ENCODE measurements around the gene AFAP1L2.

AFAP1L2 gene

DNA sequence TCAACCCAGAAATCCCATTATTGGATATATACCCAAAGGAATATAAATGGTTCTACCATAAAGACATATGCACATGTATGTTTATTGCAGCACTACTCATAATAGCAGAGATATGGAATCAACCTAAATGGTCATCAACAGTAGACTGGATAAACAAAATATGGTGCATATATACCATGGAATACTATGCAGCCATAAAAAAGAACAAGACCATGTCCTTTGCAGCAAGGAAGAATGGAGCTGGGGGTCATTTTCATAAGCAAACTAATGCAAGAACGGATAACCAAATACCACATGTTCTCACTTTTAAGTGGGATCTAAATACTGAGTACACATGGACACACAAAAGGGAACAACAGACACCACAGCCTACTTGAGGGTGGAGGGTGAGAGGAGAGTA is 2.2 kb upstream of the AFAP1L2 start:
- Histone ChIP-seq H3K79me2 (ENCODE audit: insufficient read depth, low read length) (no peaks in the 10 kb centered on the region), H3K4me2 (ENCODE audit: insufficient read depth, low read length) (no peak overlapping the region), H3K4me3 (ENCODE audit: low read depth in 1 of 2, low read length in 2 of 2) (no peak overlapping the region), H3K4me1 (ENCODE audit: insufficient read depth, low read length) (no peaks in the 10 kb centered on the region), H3K9me3 (ENCODE audit: insufficient read depth, low read length, severe bottlenecking) (no peaks in the 10 kb centered on the region), H3K27me3 (ENCODE audit: insufficient read depth, low read length, poor library complexity) (peaks cover 5% of the 10 kb centered on the region), H2AFZ (ENCODE audit: low read depth, low read length) (no peak overlapping the region), H3K27ac (ENCODE audit: low read length) (no peak overlapping the region), H4K20me1 (ENCODE audit: insufficient read depth, low read length) (no peaks in the 10 kb centered on the region), H3K36me3 (ENCODE audit: insufficient read depth, low read length) (no peaks in the 10 kb centered on the region), H3K9ac (ENCODE audit: low read depth, low read length) (no peak overlapping the region)
- no peak for ATAC-seq (ENCODE audit: insufficient read depth, low read depth)
- TF ChIP-seq EZH2 (IDR thresholded peaks at IDR 0.05; ENCODE audit: borderline replicate concordance, low read depth, low read length, severe bottlenecking) = no peak
- TF ChIP-seq, protein P1, sequence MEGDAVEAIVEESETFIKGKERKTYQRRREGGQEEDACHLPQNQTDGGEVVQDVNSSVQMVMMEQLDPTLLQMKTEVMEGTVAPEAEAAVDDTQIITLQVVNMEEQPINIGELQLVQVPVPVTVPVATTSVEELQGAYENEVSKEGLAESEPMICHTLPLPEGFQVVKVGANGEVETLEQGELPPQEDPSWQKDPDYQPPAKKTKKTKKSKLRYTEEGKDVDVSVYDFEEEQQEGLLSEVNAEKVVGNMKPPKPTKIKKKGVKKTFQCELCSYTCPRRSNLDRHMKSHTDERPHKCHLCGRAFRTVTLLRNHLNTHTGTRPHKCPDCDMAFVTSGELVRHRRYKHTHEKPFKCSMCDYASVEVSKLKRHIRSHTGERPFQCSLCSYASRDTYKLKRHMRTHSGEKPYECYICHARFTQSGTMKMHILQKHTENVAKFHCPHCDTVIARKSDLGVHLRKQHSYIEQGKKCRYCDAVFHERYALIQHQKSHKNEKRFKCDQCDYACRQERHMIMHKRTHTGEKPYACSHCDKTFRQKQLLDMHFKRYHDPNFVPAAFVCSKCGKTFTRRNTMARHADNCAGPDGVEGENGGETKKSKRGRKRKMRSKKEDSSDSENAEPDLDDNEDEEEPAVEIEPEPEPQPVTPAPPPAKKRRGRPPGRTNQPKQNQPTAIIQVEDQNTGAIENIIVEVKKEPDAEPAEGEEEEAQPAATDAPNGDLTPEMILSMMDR (IDR thresholded peaks at IDR 0.05; ENCODE audit: borderline replicate concordance, extremely low read depth, low read length, poor library complexity, severe bottlenecking) = no peak
- DNase-seq = no peak

DNA sequence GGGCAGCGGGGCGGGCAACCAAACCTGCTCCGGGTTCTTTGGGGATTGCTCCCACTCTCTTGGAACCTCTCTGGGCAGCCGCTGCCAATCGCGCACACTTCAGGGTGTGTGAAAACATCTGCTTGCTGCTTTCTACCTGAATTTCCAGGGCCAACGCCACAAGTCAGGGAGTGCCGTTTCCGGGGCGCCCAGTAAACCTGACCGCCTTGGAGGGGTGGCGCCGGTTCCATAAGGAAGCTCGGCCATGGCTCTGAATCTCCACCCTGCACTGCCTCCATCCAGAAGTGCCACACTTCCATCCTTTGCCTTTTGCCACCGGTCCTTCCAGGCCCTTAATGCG is 679 bp upstream of the AFAP1L2 start:
- Histone ChIP-seq H3K9ac (ENCODE audit: low read depth, low read length) (no peak overlapping the region), H3K4me2 (ENCODE audit: insufficient read depth, low read length) (no peak overlapping the region), H3K4me3 (ENCODE audit: low read depth in 1 of 2, low read length in 2 of 2) (no peak overlapping the region), H2AFZ (ENCODE audit: low read depth, low read length) (no peak overlapping the region), H3K27me3 (ENCODE audit: insufficient read depth, low read length, poor library complexity) (peaks cover 2% of the 10 kb centered on the region), H4K20me1 (ENCODE audit: insufficient read depth, low read length) (no peaks in the 10 kb centered on the region), H3K36me3 (ENCODE audit: insufficient read depth, low read length) (no peaks in the 10 kb centered on the region), H3K27ac (ENCODE audit: low read length) (no peak overlapping the region), H3K79me2 (ENCODE audit: insufficient read depth, low read length) (no peaks in the 10 kb centered on the region), H3K4me1 (ENCODE audit: insufficient read depth, low read length) (no peaks in the 10 kb centered on the region), H3K9me3 (ENCODE audit: insufficient read depth, low read length, severe bottlenecking) (no peaks in the 10 kb centered on the region)
- ATAC-seq (ENCODE audit: insufficient read depth, low read depth) (no peak), DNase-seq (no peak)
- TF ChIP-seq, protein P1 (IDR thresholded peaks at IDR 0.05; ENCODE audit: borderline replicate concordance, extremely low read depth, low read length, poor library complexity, severe bottlenecking) = no peak
- no peak for TF ChIP-seq EZH2 (IDR thresholded peaks at IDR 0.05; ENCODE audit: borderline replicate concordance, low read depth, low read length, severe bottlenecking)

DNA sequence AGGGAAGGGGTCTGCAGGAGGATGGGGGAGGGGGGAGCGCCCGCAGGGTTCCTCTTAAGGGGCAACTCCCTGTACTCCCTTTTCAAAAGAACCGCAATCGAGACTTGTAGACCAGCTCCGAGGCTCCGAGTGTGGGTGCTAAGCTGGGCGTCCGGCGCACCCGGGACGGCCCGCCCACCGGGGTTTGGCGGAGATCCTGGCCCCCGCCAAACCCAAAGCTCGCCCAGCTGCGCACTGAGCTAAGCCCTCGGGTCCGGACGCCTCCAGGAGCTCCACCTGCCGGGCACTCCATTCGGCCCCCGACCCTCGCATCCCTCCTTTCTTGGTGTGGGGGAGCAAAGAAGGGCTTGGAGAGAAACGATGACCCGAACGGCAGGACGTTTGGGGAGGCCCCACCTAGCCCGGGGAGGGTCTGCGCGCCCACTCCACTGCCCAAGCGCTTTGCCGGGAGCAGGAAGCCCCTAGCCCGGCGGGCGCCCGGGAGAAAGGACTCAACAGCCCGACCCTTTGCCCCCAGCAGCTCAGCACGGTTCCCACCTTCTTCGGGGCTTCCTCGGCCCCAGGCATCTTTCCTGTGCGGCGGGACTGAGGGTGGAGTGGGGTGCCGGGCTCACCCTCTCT is 651 bp downstream of the AFAP1L2 start:
- no peaks in the 10 kb centered on the region for H3K4me1 ChIP-seq (ENCODE audit: insufficient read depth, low read length)
- H3K9me3 ChIP-seq (ENCODE audit: insufficient read depth, low read length, severe bottlenecking) = no peaks in the 10 kb centered on the region
- H4K20me1 ChIP-seq (ENCODE audit: insufficient read depth, low read length) = no peaks in the 10 kb centered on the region
- no peak overlapping the region for H3K4me2 ChIP-seq (ENCODE audit: insufficient read depth, low read length)
- no peak overlapping the region for H3K4me3 ChIP-seq (ENCODE audit: low read depth in 1 of 2, low read length in 2 of 2)
- TF ChIP-seq, protein P1 (IDR thresholded peaks at IDR 0.05; ENCODE audit: borderline replicate concordance, extremely low read depth, low read length, poor library complexity, severe bottlenecking) = no peak
- no peak for TF ChIP-seq EZH2 (IDR thresholded peaks at IDR 0.05; ENCODE audit: borderline replicate concordance, low read depth, low read length, severe bottlenecking)
- DNase-seq (no peak), ATAC-seq (ENCODE audit: insufficient read depth, low read depth) (no peak)
- no peaks in the 10 kb centered on the region for H3K36me3 ChIP-seq (ENCODE audit: insufficient read depth, low read length)
- no peak overlapping the region for H2AFZ ChIP-seq (ENCODE audit: low read depth, low read length)
- no peak overlapping the region for H3K27ac ChIP-seq (ENCODE audit: low read length)
- H3K79me2 ChIP-seq (ENCODE audit: insufficient read depth, low read length) = no peaks in the 10 kb centered on the region
- peaks cover 3% of the 10 kb centered on the region for H3K27me3 ChIP-seq (ENCODE audit: insufficient read depth, low read length, poor library complexity)
- no peak overlapping the region for H3K9ac ChIP-seq (ENCODE audit: low read depth, low read length)

All from DND-41 (cell line).